NCI-H187 (cell line): Measurements from ENCODE around the gene CT45A9.
"Not testable (repeated sequence)": the region's sequence is repeated elsewhere in the genome, so short reads cannot be mapped to it uniquely, and the experiment has no call there.

Source experiments
- DNase-seq, 2 experiments: peaks; one replicate each; lab custom pipeline; 2025; lab: John Stamatoyannopoulos, UW

Gene CT45A9

DNA sequence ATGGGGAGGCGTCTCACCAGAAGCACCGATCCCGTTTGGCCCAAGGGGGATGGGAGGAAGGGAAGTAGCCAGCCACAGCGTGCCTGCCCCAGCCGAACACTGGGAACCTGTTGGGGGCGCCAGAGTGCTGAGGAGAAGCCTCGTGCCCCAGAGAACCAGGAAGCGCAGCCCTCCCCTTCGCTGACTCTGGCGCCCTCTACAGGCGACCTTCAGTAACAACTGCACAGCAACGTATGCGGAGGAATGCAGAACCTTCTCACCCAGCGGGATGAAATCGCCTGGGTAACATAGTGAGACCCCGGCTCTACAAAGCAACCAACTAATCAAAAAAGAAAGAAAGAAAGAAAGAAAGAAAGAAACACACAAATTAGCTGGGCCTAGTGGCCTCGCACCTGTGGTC, at the start of gene CT45A9:
Gene CT45A9, minus strand, starts transcription at position 101 of the 400 bp plus-strand sequence. CDS start 3,751 bp downstream, outside the sequence.
- DNase-seq: not testable (repeated sequence)

- not testable (repeated sequence) for DNase-seq
These were observed 48.9 kb upstream of the CT45A9 start for GRCh38 chrX:135920516-135920915.

- no peak for DNase-seq
These were observed 42.8 kb upstream of the CT45A9 start for GRCh38 chrX:135914404-135914803.

DNA sequence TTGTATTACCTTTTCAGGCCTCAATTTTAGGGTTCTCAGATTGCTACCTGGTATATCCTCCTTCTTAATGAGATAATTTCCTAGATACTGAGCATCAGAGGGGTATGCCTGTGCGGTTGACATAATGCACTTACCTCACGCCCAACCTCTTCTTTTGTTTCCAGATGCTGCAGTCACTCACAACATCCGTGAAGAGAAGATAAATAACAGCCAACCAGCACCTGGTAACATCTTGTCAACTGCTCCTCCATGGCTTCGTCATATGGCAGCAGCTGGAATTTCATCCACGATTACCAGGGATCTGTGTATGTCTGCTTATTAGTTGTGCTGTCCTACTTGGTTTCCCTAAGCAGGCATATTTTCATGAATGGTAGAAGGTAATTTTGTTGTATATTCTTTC, 38.6 kb upstream of the CT45A9 start:
- no peak for DNase-seq

DNA sequence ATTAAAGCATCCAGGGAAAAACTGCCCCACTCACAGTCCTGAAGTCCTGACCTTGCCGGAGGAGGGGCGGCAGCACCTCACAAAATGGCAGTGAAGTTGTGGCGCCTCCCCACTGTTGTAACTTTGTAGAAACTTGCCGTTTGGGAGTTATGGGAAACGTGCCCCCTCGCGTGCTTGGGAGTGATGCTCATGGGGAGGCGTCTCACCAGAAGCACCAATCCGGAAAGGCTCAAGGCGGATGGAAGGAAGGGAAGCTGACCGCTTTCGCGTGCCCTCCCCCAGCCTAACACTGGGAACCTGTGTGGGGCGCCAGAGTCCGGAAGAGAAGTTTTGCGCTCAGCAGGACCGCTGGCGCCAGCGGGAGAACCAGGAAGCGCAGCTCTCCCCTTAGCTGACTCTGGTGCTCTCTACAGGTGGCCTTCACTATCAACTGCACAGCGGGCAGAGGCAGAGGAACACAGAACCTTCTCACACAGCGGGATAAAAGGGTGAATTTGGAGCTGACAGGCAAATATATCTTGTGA, 21.7 kb upstream of the CT45A9 start, which contains the start of the genes CT45A10 and SAGE1:
Gene CT45A10, minus strand, starts transcription at position 151 of the 524 bp plus-strand sequence. CDS start 8,100 bp downstream, outside the sequence.
Gene SAGE1, plus strand, starts transcription at position 423 of the 524 bp plus-strand sequence. CDS start 2,527 bp downstream, outside the sequence.
- no peak for DNase-seq

- no peak for DNase-seq
These were observed 21.2 kb upstream of the CT45A9 start for GRCh38 chrX:135892781-135893180.

DNA sequence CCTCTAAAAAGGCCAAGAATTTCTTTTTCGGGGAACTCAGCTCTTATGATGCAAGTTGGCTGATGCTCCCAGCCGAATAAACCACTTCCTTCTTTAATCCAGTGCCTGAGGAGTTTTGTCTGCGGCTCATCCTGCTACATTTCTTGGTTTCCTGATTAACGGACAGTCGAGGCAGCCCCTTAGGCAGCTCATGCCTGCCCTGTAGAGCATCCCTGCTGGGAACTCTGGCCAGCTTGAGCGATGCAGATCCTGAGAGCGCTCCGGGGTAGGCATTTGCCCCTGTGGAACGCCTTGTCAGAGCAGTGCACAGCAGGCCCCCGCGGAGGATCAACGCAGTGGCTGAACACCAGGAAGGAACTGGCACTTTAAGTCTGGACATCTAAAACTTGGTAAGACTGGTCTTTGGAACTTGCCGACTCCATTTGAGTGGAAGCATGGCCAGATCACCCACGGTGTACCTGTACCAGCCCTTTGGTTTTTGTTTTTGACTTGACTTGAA, 18.5 kb upstream of the CT45A9 start:
- no peak for DNase-seq

DNA sequence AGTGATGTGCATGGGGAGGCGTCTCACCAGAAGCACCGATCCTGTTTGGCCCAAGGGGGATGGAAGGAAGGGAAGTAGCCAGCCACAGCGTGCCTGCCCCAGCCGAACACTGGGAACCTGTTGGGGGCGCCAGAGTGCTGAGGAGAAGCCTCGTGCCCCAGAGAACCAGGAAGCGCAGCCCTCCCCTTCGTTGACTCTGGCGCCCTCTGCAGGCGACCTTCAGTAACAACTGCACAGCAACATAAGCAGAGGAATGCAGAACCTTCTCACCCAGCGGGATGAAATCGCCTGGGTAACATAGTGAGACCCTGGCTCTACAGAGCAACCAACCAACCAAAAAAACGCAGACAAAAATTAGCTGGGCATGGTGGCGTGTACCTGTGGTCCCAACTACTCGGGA, 17.4 kb upstream of the CT45A9 start:
- DNase-seq: not testable (repeated sequence)

DNA sequence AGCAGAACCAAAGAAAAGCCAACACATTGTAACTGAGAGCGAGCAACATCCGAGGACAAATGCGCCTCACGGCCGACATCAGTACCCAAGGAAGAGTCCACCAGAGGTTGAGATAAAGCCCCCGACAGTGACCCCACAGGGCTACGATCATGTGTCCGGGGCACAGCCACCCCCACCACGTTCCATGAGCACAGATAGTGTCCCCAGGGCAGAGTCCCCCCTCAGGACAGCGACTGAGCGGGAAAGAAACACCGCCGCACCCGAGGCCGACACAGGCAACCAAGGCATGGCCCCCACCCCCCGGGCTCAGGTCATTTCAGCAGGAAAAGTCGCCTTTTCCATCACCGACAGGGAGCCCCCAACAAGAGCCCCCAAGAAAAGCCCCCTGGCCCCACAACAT, 16.6 kb upstream of the CT45A9 start:
- not testable (repeated sequence) for DNase-seq

GRCh38 chrX:135882741-135883140, 11.1 kb upstream of the CT45A9 start:
- DNase-seq: not testable (repeated sequence)

DNA sequence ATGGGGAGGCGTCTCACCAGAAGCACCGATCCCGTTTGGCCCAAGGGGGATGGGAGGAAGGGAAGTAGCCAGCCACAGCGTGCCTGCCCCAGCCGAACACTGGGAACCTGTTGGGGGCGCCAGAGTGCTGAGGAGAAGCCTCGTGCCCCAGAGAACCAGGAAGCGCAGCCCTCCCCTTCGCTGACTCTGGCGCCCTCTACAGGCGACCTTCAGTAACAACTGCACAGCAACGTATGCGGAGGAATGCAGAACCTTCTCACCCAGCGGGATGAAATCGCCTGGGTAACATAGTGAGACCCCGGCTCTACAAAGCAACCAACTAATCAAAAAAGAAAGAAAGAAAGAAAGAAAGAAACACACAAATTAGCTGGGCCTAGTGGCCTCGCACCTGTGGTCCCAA, 17.2 kb downstream of the CT45A9 start, which contains the start of gene CT45A8:
Gene CT45A8, minus strand, starts transcription at position 101 of the 400 bp plus-strand sequence. CDS start 3,755 bp downstream, outside the sequence.
- DNase-seq: not testable (repeated sequence)

GRCh38 chrX:135837180-135837579, 34.4 kb downstream of the CT45A9 start, which contains the start of gene CT45A7:
CT45A7 (minus strand) TSS chrX:135837280; CDS start chrX:135833533, 3,747 bp downstream.
- not testable (repeated sequence) for DNase-seq

DNA sequence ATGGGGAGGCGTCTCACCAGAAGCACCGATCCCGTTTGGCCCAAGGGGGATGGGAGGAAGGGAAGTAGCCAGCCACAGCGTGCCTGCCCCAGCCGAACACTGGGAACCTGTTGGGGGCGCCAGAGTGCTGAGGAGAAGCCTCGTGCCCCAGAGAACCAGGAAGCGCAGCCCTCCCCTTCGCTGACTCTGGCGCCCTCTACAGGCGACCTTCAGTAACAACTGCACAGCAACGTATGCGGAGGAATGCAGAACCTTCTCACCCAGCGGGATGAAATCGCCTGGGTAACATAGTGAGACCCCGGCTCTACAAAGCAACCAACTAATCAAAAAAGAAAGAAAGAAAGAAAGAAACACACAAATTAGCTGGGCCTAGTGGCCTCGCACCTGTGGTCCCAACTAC, 51.7 kb downstream of the CT45A9 start, which contains the start of gene CT45A2:
Gene CT45A2, minus strand, starts transcription at position 101 of the 400 bp plus-strand sequence. CDS start 3,747 bp downstream, outside the sequence.
- not testable (repeated sequence) for DNase-seq
